ENCODE results near the gene MCM3AP.
"Not testable (repeated sequence)": the region's sequence is repeated elsewhere in the genome, so short reads cannot be mapped to it uniquely, and the experiment has no call there.

Gene MCM3AP

GRCh38 chr21:46310260-46310659, 24.8 kb upstream of the MCM3AP start:
- FAIRE-seq, result not testable (repeated sequence)

GRCh38 chr21:46308431-46308830, 23.0 kb upstream of the MCM3AP start:
- FAIRE-seq, result no peak

GRCh38 chr21:46307625-46308024, 22.2 kb upstream of the MCM3AP start:
- FAIRE-seq, result no peak

- FAIRE-seq, result no peak
Measured at GRCh38 chr21:46304955-46305354, 19.5 kb upstream of the MCM3AP start.

GRCh38 chr21:46304437-46304836, 19.0 kb upstream of the MCM3AP start:
- no peak for FAIRE-seq

- FAIRE-seq, result no peak
Measured at GRCh38 chr21:46301759-46302158, 16.3 kb upstream of the MCM3AP start.

- no peak for FAIRE-seq
Measured at GRCh38 chr21:46299167-46299566, 13.8 kb upstream of the MCM3AP start.

GRCh38 chr21:46297338-46298271, 12.2 kb upstream of the MCM3AP start:
- FAIRE-seq, result no peak

GRCh38 chr21:46295996-46296752, 10.8 kb upstream of the MCM3AP start:
- no peak for FAIRE-seq

GRCh38 chr21:46295177-46295770, 9.9 kb upstream of the MCM3AP start:
- FAIRE-seq, result no peak

GRCh38 chr21:46294647-46295176, 9.3 kb upstream of the MCM3AP start:
- no peak for FAIRE-seq

GRCh38 chr21:46291561-46291960, 6.2 kb upstream of the MCM3AP start:
- no peak for FAIRE-seq

- FAIRE-seq, result no peak
Measured at GRCh38 chr21:46289655-46290179, 4.3 kb upstream of the MCM3AP start.

GRCh38 chr21:46287541-46287940, 2.1 kb upstream of the MCM3AP start:
- no peak for FAIRE-seq

- no peak for FAIRE-seq
Measured at GRCh38 chr21:46286648-46287002, 1.2 kb upstream of the MCM3AP start.

- FAIRE-seq, result no peak
Measured at GRCh38 chr21:46285761-46286647, 593 bp upstream of the MCM3AP start, which contains the start of gene YBEY. Gene YBEY (plus strand): TSS chr21:46286342. CDS start chr21:46286914, 572 bp downstream.

GRCh38 chr21:46284733-46285132, 678 bp downstream of the MCM3AP start:
- no peak for FAIRE-seq

GRCh38 chr21:46284077-46284644, 1.2 kb downstream of the MCM3AP start:
- no peak for FAIRE-seq

GRCh38 chr21:46274797-46275390, 10.5 kb downstream of the MCM3AP start:
- FAIRE-seq, result no peak

GRCh38 chr21:46273341-46273740, 12.1 kb downstream of the MCM3AP start:
- no peak for FAIRE-seq

GRCh38 chr21:46269466-46269865, 15.9 kb downstream of the MCM3AP start:
- FAIRE-seq, result no peak

Measured in TTC549 (cell line).